EL (cell line): ENCODE data around the gene UNC93A.
"Not testable (repeated sequence)": the region's sequence is repeated elsewhere in the genome, so short reads cannot be mapped to it uniquely, and the experiment has no call there.

Experiments
- DNase-seq: peaks from one replicate; pipeline ENCODE4 v3.0.0-alpha.2; 2016

UNC93A gene

DNA sequence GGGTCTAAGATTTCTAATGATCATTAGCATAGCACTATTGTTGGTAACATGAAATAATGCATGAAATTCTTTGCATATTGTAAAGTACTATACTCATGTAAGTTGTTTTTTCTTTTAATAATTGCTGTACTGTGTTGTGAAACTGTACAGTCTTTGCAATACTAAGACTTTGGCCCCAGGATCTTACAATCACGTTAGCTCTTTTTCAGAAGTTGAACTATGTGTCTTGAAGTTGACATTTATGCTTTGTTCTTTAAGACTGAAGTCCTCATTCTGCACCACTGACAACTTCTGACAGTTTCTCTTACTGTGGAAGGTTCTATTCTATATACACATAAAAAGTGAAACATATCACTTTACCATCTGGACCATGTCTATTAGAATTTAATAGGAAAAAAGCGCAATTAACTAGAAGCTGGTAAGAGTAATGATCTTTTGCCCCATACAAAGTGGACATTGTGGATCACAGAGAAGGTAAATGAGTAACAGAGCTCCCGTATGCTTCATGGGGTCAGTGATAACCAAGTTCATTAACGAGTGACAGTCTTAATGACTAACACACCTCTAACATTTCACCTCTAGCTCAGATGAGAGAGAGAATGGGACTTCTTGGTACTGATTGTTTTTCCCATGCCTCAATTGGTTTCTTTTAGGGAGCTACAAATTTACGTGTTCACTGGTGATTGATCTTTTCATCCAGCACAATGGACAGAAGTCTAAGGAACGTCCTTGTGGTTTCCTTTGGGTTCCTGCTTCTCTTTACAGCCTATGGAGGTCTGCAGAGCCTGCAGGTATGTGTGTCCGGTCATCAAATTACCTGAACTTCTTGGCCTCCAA lies at the start of gene UNC93A:
TSS of gene UNC93A (plus strand) at position 530 of the 837 bp plus-strand sequence. CDS start at position 705, 175 bp downstream.
- DNase-seq, result no peak

DNA sequence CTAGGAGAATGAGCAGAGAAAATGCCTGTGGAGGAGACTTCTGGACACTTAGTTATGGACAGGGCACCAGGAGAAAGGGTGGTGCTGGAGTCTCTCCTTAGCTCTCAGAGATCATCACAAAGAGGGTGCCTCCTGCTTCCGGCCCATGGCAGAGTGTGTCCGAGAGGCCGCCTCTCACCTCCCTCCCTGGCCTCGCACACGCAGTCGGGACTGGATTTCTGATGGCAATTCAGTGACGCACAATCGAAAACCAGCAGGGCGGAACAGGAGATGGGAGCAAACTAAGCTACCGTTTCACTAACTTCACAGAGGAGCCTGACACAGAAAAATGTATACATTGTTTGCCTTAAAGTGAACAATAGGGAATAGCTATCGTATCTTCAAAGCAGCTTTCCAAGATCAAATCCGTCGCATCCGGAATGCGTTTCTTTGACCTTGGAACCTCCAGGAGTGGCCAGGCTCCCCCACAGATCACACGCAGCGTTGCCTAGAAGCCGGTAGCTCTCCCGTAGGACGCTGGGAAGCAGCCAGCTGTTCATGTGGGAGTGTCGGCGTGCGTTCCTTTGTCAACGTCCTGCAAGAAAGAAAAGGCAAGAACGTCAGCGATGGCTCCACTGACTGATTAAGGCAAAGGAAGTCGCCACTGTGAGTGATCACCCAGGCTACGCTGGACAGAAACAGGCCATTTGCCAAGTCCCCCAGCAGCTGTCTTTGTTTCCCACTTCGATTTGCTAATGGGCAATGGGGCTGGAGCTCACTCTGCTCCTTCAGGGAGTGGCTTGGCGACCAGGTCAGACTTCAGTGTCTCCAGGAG lies 49.6 kb upstream of the UNC93A start:
- not testable (repeated sequence) for DNase-seq

DNA sequence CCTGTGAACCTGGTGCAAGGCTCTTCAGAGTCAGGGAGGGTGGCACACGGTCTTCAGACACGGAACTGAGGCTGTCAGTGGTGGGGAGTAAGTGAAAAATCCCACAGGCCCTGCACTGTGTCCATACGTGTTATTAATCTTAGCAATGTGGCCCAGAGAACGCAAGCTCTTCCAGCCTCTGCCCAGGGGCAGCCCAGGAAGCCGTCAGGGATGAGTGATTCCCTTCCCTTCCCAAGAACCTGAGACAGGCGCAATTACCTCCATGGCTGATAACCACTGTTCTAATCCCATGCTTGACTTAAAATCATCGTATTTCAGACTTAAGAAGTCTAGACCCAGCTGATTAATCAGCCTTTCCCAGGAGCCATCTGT lies 49.0 kb upstream of the UNC93A start:
- not testable (repeated sequence) for DNase-seq

DNA sequence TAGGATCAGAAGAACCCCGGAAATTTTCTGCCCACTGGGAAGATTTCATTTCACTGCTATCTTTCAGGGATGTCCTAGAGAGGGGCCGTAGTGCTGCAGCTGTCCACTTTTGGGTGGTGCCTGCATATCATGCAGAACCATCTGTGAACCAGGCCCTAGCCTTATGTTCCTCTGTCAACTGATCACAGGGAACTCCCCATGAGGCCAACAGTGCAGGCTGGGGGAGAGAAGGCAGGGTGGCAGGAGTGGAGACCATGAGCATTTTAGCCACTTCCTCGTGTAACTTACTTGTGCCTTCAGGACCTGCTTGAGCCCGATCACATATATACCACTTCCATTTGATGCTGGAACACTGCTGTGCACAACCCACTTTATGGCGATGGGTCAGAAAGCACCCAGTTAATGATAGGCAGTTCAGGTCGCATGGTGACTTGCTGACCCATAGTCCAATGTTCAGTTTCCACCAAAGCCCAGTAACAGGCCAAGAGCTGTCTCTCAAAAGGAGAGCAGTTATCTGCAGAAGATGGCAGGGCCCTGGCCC lies 48.5 kb upstream of the UNC93A start:
- DNase-seq, result not testable (repeated sequence)

DNA sequence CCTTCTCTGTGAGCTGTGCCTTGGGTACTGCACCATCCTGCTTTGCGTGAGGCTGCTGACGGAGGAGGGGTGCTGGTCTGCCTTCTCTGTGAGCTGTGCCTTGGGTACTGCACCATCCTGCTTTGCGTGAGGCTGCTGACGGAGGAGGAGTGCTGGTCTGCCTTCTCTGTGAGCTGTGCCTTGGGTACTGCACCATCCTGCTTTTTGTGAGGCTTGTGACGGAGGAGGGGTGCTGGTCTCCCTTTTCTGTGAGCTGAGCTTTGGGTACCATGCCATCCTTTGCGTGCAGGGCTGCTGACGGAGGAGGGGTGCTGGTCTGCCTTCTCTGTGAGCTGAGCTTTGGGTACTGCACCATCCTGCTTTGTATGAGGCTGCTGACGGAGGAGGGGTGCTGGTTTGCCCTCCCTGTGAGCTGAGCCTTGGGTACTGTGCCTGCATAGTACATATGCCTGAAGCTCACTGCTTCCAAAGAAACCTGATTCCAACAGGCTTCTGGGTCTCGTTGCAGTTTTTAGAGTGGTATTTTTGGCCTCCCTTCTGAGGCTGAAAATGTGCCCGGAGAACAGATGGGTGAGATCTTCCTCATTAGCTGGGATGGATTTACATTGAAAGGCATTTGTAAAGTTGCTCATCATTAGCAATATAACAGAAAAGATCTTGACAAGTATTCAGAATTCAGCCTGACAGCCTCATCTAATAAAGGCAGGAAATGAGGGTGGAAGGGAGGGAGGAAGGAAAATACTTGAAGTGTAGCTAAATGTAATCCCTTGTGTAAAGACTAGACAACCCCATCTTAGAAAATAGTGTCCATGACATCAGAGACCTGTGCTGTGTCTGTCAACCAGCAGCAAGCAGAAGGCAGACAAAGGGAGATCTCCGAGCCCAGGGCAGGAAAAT lies 46.8 kb upstream of the UNC93A start:
- no peak for DNase-seq

- DNase-seq, result no peak
These were observed 46.1 kb upstream of the UNC93A start for GRCh38 chr6:167244991-167245390.

DNA sequence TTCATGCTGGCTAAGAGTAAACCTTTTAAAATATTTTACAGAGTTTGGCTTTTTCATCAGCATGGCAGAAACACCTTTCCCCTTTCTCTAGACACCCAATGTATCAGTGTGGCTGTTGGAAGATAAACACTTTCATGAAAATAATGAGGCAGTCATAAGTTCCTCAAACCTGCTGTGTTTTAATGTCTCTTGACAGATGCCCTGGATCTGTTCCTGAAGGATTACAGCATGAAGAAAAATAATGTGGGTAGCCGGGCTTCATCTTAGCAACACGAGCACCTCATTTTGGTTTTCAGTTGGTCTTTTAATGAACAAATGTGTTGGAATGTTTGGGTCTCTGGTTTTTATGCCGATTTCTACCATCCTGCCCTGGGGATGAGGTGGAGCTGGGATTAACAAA lies 45.5 kb upstream of the UNC93A start:
- no peak for DNase-seq

DNA sequence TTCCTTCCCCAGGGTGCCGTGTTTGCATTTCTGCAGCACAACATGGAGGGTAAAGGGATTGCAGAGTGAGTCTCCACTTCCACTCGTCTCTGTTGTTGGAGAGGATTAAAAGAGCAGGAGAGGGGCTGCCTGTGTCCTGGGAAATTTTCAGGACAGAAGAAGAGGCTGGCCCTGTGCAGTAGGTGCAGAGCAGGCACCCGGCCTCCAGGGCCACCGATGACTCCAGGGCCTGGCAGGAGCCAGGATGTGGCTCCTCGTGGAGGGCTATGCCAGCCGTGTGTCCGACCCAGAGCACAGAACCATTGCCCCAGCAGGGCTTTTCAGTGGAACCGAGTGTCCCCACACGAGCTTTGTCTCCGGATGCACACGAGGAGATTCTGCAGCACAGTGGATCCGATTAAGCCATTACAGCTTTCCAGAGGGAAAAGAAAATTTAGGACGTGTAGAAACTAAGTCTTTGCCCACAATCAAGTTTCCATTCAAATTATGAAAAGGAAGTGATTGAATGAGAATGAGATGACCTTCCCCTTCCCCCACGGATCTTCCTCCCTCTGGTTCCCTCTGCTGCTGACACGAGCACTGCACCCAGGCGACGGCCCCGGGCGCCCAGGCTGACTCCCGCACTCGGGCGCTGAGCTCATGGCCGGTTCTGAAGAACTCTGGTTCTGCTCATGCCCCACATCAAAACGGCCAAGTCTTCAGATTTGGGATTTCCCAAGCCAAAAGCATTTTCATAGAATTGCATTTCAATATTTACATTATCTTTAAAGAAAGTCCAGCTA lies 43.1 kb upstream of the UNC93A start:
- DNase-seq, result no peak

DNA sequence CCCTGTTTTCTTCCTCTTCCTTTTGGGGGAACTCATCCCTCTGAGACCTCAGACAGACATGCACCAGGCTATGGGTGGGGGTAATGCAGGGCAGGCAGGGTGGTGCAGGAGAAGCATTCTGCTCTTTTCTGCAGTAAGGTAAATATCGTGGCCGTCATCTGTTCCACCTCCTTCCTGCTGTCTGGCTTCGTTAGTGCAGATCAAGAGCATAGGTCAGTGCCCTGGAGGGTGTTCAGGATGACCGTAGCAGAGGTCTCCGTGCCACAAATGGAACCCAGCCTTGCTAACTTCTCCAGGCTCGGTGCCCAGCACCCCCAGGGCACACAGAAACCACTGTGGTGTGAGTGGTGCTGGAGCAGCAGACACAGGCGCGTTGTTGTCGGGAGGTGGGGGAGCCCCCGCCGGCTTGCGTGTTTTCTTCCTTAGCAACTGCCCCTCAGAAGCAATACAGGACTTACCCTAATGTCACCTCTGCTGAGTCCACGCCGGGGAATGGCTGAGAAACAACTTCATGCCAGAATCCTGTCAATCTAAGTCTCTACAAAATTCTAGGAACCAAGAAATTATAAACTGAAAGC lies 42.1 kb upstream of the UNC93A start:
- not testable (repeated sequence) for DNase-seq

GRCh38 chr6:167252271-167252670 lies 38.8 kb upstream of the UNC93A start:
- DNase-seq, result no peak

DNA sequence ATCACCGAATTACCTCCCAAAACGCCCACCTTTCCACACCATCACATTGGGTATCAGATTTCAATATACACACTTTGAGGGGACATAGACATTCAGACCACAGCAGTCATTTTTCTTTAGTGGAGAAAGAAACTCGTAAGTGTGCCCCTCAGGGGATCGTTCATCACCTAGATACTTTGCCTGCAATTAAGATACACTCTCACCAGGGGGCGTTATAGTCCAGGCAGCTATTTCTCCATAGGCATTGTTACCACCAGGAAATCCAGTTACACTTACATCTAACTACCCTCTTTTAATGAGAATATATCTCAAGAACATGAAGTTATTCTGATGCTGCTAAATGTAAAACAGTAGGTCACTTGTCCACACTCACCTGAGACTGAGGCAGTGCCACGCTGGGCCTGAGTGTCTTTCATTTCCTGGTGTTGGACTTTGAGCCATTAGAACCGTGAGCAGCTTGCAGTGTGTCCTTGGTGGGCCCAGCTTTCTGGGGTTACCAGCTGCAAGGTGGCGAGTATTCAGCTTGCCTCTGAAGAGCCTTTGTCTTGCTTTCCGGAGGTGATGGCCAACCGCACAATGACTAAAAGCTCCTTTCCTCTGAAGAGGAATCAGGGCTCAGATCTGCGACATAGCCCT lies 35.1 kb upstream of the UNC93A start:
- no peak for DNase-seq

- DNase-seq, result no peak
These were observed 32.5 kb upstream of the UNC93A start for GRCh38 chr6:167258646-167259045.

DNA sequence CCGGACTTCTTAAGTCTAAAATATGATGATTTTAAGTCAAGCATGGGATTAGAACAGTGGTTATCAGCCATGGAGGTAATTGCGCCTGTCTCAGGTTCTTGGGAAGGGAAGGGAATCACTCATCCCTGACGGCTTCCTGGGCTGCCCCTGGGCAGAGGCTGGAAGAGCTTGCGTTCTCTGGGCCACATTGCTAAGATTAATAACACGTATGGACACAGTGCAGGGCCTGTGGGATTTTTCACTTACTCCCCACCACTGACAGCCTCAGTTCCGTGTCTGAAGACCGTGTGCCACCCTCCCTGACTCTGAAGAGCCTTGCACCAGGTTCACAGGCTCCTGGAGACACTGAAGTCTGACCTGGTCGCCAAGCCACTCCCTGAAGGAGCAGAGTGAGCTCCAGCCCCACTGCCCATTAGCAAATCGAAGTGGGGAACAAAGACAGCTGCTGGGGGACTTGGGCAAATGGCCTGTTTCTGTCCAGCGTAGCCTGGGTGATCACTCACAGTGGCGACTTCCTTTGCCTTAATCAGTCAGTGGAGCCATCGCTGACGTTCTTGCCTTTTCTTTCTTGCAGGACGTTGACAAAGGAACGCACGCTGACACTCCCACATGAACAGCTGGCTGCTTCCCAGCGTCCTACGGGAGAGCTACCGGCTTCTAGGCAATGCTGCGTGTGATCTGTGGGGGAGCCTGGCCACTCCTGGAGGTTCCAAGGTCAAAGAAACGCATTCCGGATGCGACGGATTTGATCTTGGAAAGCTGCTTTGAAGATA lies 24.9 kb upstream of the UNC93A start:
- DNase-seq, result not testable (repeated sequence)

DNA sequence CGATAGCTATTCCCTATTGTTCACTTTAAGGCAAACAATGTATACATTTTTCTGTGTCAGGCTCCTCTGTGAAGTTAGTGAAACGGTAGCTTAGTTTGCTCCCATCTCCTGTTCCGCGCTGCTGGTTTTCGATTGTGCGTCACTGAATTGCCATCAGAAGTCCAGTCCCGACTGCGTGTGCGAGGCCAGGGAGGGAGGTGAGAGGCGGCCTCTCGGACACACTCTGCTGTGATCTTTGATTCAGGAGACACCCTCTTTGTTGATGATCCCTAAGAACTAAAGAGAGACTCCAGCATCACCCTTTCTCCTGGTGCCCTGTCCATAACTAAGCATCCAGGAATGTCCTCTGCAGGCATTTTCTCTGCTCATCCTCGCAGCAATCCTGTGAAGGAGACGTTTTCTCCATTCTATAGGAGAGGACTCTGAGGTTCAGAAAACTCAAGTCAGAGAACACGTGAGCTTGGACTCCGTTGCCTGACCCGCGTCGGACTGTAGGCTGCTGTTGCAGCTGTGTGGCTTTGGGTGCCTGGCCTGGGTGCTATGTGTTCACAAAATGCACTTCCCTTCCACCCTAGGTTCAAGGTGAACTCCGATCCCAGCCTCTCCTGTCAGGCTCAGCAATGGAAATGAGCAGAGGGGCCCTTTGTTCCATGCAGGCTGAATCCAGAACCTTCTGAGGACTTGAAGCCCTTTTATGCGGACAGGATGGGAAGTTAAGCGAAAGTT lies 24.1 kb upstream of the UNC93A start:
- no peak for DNase-seq

GRCh38 chr6:167267556-167267898 lies 23.6 kb upstream of the UNC93A start:
- DNase-seq, result not testable (repeated sequence)

- DNase-seq, result no peak
These were observed 23.2 kb upstream of the UNC93A start for GRCh38 chr6:167267921-167268401.

DNA sequence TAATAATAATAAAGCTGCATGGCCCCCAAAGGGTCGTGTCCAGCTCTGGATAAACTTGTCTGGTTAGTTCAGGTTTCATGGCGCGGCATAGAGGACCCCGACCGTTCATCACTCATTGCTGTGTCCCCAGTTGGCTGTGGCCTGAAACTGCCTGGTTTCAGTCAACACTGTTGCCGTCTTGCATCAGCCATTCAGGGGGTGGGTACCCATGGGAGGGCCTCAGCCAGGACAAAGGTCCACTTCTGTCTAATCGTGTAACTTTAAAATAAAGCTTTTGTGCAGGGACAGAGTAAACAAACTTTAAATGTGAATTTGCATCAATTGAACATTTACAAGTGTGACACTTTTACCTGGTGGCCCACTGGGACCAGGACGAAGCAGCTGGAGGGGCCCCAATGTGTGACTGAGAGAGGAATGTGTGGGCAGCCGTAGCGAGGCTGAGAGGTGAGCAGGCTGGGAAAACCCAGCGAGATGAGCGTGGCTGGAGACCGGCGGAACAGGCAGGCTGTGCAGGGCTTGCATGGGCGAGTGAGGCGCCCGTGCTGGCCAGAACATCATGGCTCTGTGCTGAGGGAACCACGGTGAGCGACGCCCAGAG lies 22.3 kb upstream of the UNC93A start:
- no peak for DNase-seq

DNA sequence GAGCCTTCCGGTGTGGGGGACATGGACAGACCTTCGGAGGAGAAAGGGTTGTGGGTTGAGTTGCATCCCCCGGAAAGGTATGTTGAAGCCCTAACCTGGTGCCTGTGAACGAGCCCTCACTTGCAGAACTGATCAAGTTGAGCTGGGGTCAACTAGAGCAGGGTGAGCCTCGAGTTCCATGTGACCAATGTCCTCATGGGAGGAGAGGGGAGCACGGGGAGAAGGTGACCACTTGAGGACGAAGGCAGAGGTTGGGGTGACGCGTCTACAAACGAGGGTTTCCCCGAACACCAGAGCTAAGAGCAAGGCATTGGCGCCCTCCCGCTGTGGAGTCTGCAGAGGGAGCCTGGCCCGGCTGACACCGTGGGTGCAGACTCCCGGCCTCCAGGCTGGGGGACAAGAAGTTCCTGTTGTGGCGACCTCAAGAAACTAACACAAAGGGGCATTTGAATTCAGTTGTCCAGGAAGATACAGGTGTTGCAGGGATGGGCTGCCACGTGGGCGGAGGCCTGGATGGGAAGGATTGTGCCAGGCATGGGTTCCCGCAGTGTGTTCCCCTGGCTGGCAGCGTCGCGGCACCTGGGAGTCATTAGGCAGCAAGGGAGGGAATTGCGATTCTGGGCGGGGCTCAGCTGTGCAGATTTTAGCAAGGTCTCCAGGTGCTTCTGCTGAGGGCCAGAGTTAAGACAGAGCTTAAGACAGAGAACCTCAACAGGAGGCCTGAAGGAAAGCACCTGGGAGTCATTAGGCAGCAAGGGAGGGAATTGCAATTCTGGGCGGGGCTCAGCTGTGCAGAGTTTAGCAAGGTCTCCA lies 20.4 kb upstream of the UNC93A start:
- DNase-seq, result no peak
